GM23338 (cell line): ENCODE results near the gene NKX6-1. TPM values are rescaled to one million over a fixed set of nuclear protein-coding genes. Genes with fewer than 3 reads are reported as not detected.

Experiments used
- ATAC-seq: fragments of 200-7000 bp; cut with Tn5 transposase; 3 replicates; pipeline ENCODE4 v1.9.1; 2020
- DNase-seq: peaks from one replicate; pipeline ENCODE4 v3.0.0-alpha.2; 2015; ENCODE audit warnings: low spot score
- H2AFZ ChIP-seq: fragments of 200-600 bp; sonication (generic); 2 replicates; pipeline ENCODE4 v1.8.0; 2016; ENCODE audit warnings: antibody characterized with exemption, mild to moderate bottlenecking, moderate library complexity
- H3F3A ChIP-seq: fragments of 200-600 bp; sonication (generic); replicated peaks from 2 replicates; pipeline ENCODE4 v1.8.0; 2017; ENCODE audit warnings: antibody characterized with exemption, mixed run types, low read depth
- H3K27ac ChIP-seq: fragments of 200-600 bp; sonication (generic); 2 replicates; pipeline ENCODE4 v1.6.1; 2016; ENCODE audit warnings: low read depth
- H3K27me3 ChIP-seq: fragments of 200-600 bp; sonication (generic); 2 replicates; pipeline ENCODE4 v1.8.0; 2016; ENCODE audit warnings: mild to moderate bottlenecking, mixed run types, moderate library complexity; ENCODE audit not compliant: insufficient read depth
- H3K36me3 ChIP-seq: fragments of 200-600 bp; sonication (generic); 2 replicates; pipeline ENCODE4 v1.8.0; 2016; ENCODE audit warnings: mild to moderate bottlenecking; ENCODE audit not compliant: insufficient read depth
- H3K4me1 ChIP-seq: fragments of 200-600 bp; sonication (generic); 2 replicates; pipeline ENCODE4 v1.8.0; 2016; ENCODE audit warnings: mild to moderate bottlenecking, moderate library complexity; ENCODE audit not compliant: insufficient read depth
- H3K4me2 ChIP-seq: fragments of 200-600 bp; sonication (generic); 2 replicates; pipeline ENCODE4 v1.7.1; 2017; ENCODE audit warnings: mixed run types
- H3K4me3 ChIP-seq: fragments of 200-600 bp; sonication (generic); 2 replicates; pipeline ENCODE4 v1.6.1; 2016; ENCODE audit warnings: mixed run types
- H3K79me2 ChIP-seq: fragments of 200-600 bp; sonication (generic); replicated peaks from 2 replicates; pipeline ENCODE4 v1.8.0; 2017; ENCODE audit warnings: mild to moderate bottlenecking; ENCODE audit not compliant: insufficient read depth
- H3K9me2 ChIP-seq: fragments of 200-600 bp; sonication (generic); 2 replicates; pipeline ENCODE4 v1.8.0; 2017; ENCODE audit not compliant: insufficient read depth
- H4K20me1 ChIP-seq: fragments of 200-600 bp; sonication (generic); replicated peaks from 2 replicates; pipeline ENCODE4 v1.8.0; 2017; ENCODE audit warnings: mild to moderate bottlenecking; ENCODE audit not compliant: insufficient read depth
- H3K27ac Mint-ChIP-seq: 2 replicates; pipeline ENCODE4 v1.8.0; 2020; ENCODE audit warnings: inconsistent platforms, mild to moderate bottlenecking, moderate library complexity, mixed read lengths
- H3K27me3 Mint-ChIP-seq: 3 replicates; pipeline ENCODE4 v1.8.0; 2022; ENCODE audit warnings: low read depth, mild to moderate bottlenecking, moderate library complexity, mixed read lengths, inconsistent platforms; ENCODE audit not compliant: insufficient read depth, poor library complexity
- H3K36me3 Mint-ChIP-seq: 3 replicates; pipeline ENCODE4 v1.8.0; 2021; ENCODE audit warnings: low read depth, mild to moderate bottlenecking, inconsistent platforms, moderate library complexity, mixed read lengths
- H3K4me1 Mint-ChIP-seq: 3 replicates; pipeline ENCODE4 v1.8.0; 2020; ENCODE audit warnings: mild to moderate bottlenecking, inconsistent platforms, mixed read lengths
- H3K4me3 Mint-ChIP-seq: 3 replicates; pipeline ENCODE4 v1.8.0; 2021; ENCODE audit warnings: moderate library complexity, mild to moderate bottlenecking, inconsistent platforms, mixed read lengths
- H3K9me3 Mint-ChIP-seq: 3 replicates; pipeline ENCODE4 v1.8.0; 2020; ENCODE audit warnings: moderate library complexity, mild to moderate bottlenecking, inconsistent platforms, mixed read lengths
- EZH2phosphoT487 ChIP-seq: fragments of 200-600 bp; sonication (generic); IDR thresholded peaks from one replicate; pipeline ENCODE4 v1.8.1; 2018; ENCODE audit warnings: antibody characterized with exemption; ENCODE audit not compliant: unreplicated experiment
- JUNB ChIP-seq: IDR thresholded peaks from one replicate; pipeline ENCODE4 v1.6.1; 2016; ENCODE audit warnings: antibody characterized with exemption; ENCODE audit not compliant: unreplicated experiment
- STAT1 ChIP-seq: IDR thresholded peaks from one replicate; pipeline ENCODE4 v1.6.1; 2016; ENCODE audit warnings: antibody characterized with exemption; ENCODE audit not compliant: unreplicated experiment
- ZNF331 ChIP-seq: fragments of 250-450 bp; sonication (Bioruptor Pico); IDR thresholded peaks from 2 replicates; pipeline ENCODE4 v1.5.0; 2020; ENCODE audit warnings: low read depth, mild to moderate bottlenecking, moderate library complexity
- polyA plus RNA-seq: library from polyadenylated mRNA; unstranded; fragments of >200 nt; fragmentation: Nextera tagmentation; extraction: Ambion mirVana; gene quantifications from 2 replicates; pipeline ENCODE4 v1.2.1, GENCODE V29; 2016
- total RNA-seq: library from RNA; depleted of rRNA; stranded (reverse); fragments of >200 nt; shearing (Covaris generic); gene quantifications from 2 replicates; pipeline ENCODE4 v1.2.3, GENCODE V29; 2014
- TF ChIP-seq, protein P1 (sequence below): fragments of 250-450 bp; sonication (Bioruptor Pico); IDR thresholded peaks from 2 replicates; pipeline ENCODE4 v1.5.0; 2020; ENCODE audit warnings: mild to moderate bottlenecking, moderate library complexity
- TF ChIP-seq, protein P2 (sequence below), 2 experiments: fragments of 200-600 bp in 1 of 2; sonication (generic) in 1 of 2; conservative IDR thresholded peaks; 2 replicates each; pipeline versions ENCODE4 v1.5.1 to v1.6.1; 2016 to 2017; ENCODE audit warnings: antibody characterized with exemption in 2 of 2, low read depth in 2 of 2, mild to moderate bottlenecking in 2 of 2, moderate library complexity in 1 of 2
- TF ChIP-seq, protein P3 (sequence below): IDR thresholded peaks from 2 replicates; pipeline ENCODE4 v1.6.1; 2016; ENCODE audit warnings: antibody characterized with exemption
- TF ChIP-seq, protein P4 (sequence below): IDR thresholded peaks from one replicate; pipeline ENCODE4 v1.6.1; 2018; ENCODE audit warnings: antibody characterized with exemption; ENCODE audit not compliant: unreplicated experiment

The NKX6-1 gene
- total and polyA plus RNA-seq, 2 experiments from 2014 or later: 0.07 TPM; not detected in 1

DNA sequence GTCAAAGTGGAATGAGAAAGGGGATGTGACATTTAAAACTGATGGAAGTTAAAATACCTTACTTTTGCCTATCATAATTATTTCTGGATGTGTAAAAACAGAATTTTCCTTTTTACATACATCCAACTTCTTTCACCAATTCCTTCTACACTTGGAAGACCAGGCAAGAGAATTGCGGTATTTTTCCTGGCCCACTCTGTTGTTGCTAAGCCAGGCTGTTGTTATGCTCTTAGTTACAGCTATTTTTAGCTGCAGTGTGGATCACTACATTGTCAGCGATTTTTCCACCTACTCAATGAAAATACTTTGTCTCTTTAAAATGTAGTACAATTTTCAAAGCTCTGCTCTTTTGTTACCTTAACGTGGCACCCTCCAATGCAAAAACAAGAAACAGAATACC, 43.4 kb downstream of the NKX6-1 start (continued):
- TF ChIP-seq, protein P1, sequence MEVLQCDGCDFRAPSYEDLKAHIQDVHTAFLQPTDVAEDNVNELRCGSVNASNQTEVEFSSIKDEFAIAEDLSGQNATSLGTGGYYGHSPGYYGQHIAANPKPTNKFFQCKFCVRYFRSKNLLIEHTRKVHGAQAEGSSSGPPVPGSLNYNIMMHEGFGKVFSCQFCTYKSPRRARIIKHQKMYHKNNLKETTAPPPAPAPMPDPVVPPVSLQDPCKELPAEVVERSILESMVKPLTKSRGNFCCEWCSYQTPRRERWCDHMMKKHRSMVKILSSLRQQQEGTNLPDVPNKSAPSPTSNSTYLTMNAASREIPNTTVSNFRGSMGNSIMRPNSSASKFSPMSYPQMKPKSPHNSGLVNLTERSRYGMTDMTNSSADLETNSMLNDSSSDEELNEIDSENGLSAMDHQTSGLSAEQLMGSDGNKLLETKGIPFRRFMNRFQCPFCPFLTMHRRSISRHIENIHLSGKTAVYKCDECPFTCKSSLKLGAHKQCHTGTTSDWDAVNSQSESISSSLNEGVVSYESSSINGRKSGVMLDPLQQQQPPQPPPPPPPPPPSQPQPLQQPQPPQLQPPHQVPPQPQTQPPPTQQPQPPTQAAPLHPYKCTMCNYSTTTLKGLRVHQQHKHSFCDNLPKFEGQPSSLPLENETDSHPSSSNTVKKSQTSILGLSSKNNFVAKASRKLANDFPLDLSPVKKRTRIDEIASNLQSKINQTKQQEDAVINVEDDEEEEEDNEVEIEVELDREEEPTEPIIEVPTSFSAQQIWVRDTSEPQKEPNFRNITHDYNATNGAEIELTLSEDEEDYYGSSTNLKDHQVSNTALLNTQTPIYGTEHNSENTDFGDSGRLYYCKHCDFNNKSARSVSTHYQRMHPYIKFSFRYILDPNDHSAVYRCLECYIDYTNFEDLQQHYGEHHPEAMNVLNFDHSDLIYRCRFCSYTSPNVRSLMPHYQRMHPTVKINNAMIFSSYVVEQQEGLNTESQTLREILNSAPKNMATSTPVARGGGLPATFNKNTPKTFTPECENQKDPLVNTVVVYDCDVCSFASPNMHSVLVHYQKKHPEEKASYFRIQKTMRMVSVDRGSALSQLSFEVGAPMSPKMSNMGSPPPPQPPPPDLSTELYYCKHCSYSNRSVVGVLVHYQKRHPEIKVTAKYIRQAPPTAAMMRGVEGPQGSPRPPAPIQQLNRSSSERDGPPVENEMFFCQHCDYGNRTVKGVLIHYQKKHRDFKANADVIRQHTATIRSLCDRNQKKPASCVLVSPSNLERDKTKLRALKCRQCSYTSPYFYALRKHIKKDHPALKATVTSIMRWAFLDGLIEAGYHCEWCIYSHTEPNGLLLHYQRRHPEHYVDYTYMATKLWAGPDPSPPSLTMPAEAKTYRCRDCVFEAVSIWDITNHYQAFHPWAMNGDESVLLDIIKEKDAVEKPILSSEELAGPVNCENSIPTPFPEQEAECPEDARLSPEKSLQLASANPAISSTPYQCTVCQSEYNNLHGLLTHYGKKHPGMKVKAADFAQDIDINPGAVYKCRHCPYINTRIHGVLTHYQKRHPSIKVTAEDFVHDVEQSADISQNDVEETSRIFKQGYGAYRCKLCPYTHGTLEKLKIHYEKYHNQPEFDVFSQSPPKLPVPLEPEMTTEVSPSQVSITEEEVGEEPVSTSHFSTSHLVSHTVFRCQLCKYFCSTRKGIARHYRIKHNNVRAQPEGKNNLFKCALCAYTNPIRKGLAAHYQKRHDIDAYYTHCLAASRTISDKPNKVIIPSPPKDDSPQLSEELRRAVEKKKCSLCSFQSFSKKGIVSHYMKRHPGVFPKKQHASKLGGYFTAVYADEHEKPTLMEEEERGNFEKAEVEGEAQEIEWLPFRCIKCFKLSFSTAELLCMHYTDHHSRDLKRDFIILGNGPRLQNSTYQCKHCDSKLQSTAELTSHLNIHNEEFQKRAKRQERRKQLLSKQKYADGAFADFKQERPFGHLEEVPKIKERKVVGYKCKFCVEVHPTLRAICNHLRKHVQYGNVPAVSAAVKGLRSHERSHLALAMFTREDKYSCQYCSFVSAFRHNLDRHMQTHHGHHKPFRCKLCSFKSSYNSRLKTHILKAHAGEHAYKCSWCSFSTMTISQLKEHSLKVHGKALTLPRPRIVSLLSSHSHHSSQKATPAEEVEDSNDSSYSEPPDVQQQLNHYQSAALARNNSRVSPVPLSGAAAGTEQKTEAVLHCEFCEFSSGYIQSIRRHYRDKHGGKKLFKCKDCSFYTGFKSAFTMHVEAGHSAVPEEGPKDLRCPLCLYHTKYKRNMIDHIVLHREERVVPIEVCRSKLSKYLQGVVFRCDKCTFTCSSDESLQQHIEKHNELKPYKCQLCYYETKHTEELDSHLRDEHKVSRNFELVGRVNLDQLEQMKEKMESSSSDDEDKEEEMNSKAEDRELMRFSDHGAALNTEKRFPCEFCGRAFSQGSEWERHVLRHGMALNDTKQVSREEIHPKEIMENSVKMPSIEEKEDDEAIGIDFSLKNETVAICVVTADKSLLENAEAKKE (CRISPR knock-in tag): no peak
- TF ChIP-seq, protein P2, sequence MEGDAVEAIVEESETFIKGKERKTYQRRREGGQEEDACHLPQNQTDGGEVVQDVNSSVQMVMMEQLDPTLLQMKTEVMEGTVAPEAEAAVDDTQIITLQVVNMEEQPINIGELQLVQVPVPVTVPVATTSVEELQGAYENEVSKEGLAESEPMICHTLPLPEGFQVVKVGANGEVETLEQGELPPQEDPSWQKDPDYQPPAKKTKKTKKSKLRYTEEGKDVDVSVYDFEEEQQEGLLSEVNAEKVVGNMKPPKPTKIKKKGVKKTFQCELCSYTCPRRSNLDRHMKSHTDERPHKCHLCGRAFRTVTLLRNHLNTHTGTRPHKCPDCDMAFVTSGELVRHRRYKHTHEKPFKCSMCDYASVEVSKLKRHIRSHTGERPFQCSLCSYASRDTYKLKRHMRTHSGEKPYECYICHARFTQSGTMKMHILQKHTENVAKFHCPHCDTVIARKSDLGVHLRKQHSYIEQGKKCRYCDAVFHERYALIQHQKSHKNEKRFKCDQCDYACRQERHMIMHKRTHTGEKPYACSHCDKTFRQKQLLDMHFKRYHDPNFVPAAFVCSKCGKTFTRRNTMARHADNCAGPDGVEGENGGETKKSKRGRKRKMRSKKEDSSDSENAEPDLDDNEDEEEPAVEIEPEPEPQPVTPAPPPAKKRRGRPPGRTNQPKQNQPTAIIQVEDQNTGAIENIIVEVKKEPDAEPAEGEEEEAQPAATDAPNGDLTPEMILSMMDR (conservative IDR thresholded peaks at IDR 0.05; ENCODE audit: low read depth in 2 of 2): no peak

DNA sequence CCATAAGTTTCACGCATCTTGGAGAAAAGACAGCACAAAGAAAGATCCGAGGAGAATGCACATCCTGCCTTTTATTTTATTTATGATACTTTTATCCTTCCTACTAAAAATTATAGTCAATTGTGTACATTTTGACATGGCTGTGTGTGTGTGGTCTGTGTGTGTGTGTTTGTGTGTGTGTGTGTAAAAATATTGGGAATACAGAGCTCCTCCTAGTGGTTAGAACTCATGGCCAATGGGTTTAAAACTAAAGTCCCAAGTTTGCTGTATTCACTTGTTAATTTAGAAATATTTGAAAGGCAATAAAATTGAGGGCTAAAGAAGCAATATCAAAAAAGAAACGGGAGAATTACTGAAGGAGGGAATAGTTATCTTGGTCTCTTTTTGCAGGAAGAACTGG, 47.5 kb downstream of the NKX6-1 start:
- DNase-seq: peak; percentile 48
- no peaks in the 10 kb centered on the region for H3K9me3 Mint-ChIP-seq
- H3K27me3 ChIP-seq: no peaks in the 10 kb centered on the region
- no peak overlapping the region for H2AFZ ChIP-seq
- no peak overlapping the region for H3K27ac Mint-ChIP-seq
- no peak overlapping the region for H3K4me3 Mint-ChIP-seq
- no peak for ATAC-seq
- H3K4me3 ChIP-seq: no peak overlapping the region
- peaks cover 2% of the 10 kb centered on the region for H3K27me3 Mint-ChIP-seq
- H3K27ac ChIP-seq: no peak overlapping the region
- H3K4me2 ChIP-seq: no peak overlapping the region
- no peaks in the 10 kb centered on the region for H3K79me2 ChIP-seq
- H3K4me1 ChIP-seq: peaks cover 7% of the 10 kb centered on the region
- H3K36me3 Mint-ChIP-seq: no peaks in the 10 kb centered on the region
- H3F3A ChIP-seq: no peaks in the 10 kb centered on the region
- no peaks in the 10 kb centered on the region for H3K36me3 ChIP-seq
- TF ChIP-seq EZH2phosphoT487: no peak
- TF ChIP-seq ZNF331: no peak
- TF ChIP-seq JUNB: no peak
- TF ChIP-seq, protein P3, sequence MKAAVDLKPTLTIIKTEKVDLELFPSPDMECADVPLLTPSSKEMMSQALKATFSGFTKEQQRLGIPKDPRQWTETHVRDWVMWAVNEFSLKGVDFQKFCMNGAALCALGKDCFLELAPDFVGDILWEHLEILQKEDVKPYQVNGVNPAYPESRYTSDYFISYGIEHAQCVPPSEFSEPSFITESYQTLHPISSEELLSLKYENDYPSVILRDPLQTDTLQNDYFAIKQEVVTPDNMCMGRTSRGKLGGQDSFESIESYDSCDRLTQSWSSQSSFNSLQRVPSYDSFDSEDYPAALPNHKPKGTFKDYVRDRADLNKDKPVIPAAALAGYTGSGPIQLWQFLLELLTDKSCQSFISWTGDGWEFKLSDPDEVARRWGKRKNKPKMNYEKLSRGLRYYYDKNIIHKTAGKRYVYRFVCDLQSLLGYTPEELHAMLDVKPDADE: no peak
- TF ChIP-seq, protein P4, sequence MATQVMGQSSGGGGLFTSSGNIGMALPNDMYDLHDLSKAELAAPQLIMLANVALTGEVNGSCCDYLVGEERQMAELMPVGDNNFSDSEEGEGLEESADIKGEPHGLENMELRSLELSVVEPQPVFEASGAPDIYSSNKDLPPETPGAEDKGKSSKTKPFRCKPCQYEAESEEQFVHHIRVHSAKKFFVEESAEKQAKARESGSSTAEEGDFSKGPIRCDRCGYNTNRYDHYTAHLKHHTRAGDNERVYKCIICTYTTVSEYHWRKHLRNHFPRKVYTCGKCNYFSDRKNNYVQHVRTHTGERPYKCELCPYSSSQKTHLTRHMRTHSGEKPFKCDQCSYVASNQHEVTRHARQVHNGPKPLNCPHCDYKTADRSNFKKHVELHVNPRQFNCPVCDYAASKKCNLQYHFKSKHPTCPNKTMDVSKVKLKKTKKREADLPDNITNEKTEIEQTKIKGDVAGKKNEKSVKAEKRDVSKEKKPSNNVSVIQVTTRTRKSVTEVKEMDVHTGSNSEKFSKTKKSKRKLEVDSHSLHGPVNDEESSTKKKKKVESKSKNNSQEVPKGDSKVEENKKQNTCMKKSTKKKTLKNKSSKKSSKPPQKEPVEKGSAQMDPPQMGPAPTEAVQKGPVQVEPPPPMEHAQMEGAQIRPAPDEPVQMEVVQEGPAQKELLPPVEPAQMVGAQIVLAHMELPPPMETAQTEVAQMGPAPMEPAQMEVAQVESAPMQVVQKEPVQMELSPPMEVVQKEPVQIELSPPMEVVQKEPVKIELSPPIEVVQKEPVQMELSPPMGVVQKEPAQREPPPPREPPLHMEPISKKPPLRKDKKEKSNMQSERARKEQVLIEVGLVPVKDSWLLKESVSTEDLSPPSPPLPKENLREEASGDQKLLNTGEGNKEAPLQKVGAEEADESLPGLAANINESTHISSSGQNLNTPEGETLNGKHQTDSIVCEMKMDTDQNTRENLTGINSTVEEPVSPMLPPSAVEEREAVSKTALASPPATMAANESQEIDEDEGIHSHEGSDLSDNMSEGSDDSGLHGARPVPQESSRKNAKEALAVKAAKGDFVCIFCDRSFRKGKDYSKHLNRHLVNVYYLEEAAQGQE: no peak
- TF ChIP-seq, protein P2 (conservative IDR thresholded peaks at IDR 0.05; ENCODE audit: low read depth in 2 of 2): peak; percentile 65 to 86
- TF ChIP-seq STAT1: no peak
- no peaks in the 10 kb centered on the region for H4K20me1 ChIP-seq
- H3K9me2 ChIP-seq: no peaks in the 10 kb centered on the region
- H3K4me1 Mint-ChIP-seq: peaks cover 16% of the 10 kb centered on the region; the same call in 2 of the 3 replicates
